ENCODE results near the gene TMEM238L. TPM values are rescaled to one million over a fixed set of nuclear protein-coding genes. Genes with fewer than 3 reads are reported as not detected.

Gene TMEM238L
- total RNA-seq, 2 donors from 2014 or later, result not detected

DNA sequence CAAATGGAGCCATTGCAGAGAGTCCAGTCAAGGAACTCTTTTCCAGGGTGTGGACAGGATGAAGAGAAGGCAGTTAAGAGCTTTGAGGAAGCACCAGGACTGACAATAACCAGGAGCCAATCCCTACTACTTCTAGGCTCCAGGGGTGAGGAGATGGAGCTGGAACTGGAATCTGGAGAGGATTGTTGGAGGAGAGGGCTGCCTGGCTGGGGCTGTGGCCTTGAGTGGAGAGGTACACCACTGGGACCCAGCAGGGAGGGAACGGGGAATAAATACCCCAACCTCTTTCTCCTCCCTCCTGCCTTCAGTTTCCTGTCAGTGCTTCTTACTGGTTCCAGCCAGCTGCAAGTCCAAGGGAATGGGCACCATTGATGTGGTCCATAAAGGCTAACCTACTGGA, 41.9 kb downstream of the TMEM238L start:
- TF ChIP-seq, protein P1, sequence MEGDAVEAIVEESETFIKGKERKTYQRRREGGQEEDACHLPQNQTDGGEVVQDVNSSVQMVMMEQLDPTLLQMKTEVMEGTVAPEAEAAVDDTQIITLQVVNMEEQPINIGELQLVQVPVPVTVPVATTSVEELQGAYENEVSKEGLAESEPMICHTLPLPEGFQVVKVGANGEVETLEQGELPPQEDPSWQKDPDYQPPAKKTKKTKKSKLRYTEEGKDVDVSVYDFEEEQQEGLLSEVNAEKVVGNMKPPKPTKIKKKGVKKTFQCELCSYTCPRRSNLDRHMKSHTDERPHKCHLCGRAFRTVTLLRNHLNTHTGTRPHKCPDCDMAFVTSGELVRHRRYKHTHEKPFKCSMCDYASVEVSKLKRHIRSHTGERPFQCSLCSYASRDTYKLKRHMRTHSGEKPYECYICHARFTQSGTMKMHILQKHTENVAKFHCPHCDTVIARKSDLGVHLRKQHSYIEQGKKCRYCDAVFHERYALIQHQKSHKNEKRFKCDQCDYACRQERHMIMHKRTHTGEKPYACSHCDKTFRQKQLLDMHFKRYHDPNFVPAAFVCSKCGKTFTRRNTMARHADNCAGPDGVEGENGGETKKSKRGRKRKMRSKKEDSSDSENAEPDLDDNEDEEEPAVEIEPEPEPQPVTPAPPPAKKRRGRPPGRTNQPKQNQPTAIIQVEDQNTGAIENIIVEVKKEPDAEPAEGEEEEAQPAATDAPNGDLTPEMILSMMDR (IDR thresholded peaks at IDR 0.05), result no peak
- Histone ChIP-seq H3K4me1 (no peaks in the 10 kb centered on the region), H3K36me3 (no peaks in the 10 kb centered on the region), H3K9me3 (peaks cover 0 to 8% of the 10 kb centered on the region in 2 donors), H3K27ac (no peak overlapping the region), H3K4me3 (no peak overlapping the region), H3K27me3 (no peaks in the 10 kb centered on the region)
- no peak for DNase-seq (ENCODE audit: low spot score)

DNA sequence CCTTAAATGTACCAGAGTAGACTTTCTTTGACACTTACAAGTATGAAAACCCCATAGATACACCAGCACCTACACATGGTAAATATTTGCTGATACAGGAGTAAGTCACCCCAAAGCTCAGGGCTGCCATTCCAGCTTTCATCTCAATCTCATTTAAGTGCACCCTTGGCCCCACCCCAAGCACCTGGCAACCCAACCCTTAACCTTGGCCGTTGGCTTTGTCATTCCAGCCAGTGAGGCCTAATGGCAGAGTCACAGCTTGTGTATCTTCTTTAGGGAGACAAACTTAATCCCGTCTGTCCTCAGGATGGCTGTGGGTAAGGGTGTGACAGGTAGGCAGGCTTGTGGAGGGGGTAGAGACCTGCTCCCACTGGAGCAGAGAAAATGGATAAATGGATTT, 42.6 kb downstream of the TMEM238L start:
- TF ChIP-seq, protein P1 (IDR thresholded peaks at IDR 0.05), result no peak
- no peak for DNase-seq (ENCODE audit: low spot score)
- Histone ChIP-seq H3K9me3 (peaks cover 0 to 4% of the 10 kb centered on the region in 2 donors), H3K27ac (no peak overlapping the region), H3K4me3 (no peak overlapping the region), H3K27me3 (no peaks in the 10 kb centered on the region), H3K4me1 (no peaks in the 10 kb centered on the region), H3K36me3 (no peaks in the 10 kb centered on the region)

DNA sequence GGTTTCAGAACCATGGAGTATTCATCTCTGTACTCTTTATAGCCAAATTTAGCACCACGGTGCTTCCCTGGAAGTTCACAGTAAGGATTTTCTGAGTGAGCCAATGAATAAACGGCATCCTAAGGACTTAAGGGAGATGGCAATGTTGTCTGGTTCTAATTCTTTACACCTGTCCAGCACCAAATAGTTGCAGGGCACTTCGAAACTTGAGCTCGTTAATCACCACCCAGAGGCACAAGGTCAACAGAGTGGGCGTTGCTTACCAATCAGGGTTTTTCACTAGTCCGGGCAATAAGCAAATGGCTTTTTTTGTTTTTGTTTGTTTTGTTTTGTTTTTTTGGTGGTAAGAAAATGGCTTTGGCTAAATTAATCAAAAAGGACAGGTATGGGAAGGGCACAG, 45.8 kb downstream of the TMEM238L start:
- DNase-seq (ENCODE audit: low spot score), result no peak
- no peaks in the 10 kb centered on the region for H3K27me3 ChIP-seq
- no peaks in the 10 kb centered on the region for H3K36me3 ChIP-seq

DNA sequence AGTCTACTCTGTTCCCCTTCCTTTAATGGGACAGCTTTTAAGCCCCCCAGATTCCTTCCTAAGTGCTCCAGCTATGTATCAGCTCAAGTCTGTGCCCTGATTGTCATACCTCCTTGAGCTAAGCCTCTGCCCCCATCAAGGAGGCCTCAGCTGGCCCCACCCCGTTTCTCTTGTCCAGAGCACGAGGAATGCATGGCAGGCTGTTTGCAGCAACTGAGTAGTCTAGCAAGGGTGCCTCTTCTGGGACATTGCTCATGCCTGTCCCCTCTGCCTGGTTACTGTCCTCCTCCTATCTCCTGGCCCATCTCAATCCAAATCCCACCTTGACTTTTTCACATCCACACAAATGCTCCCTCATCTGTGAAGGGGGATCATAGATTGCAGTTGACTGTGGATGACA, 46.3 kb downstream of the TMEM238L start:
- no peak overlapping the region for H3K4me3 ChIP-seq
- no peak for DNase-seq (ENCODE audit: low spot score)
- TF ChIP-seq, protein P1 (IDR thresholded peaks at IDR 0.05), result no peak

More for the DNA sequence above, 45.8 kb downstream of the TMEM238L start:
- no peak overlapping the region for H3K4me3 ChIP-seq
- H3K27ac ChIP-seq, result no peak overlapping the region
- TF ChIP-seq, protein P1 (IDR thresholded peaks at IDR 0.05), result no peak
- no peaks in the 10 kb centered on the region for H3K4me1 ChIP-seq
- no peaks in the 10 kb centered on the region for H3K9me3 ChIP-seq

DNA sequence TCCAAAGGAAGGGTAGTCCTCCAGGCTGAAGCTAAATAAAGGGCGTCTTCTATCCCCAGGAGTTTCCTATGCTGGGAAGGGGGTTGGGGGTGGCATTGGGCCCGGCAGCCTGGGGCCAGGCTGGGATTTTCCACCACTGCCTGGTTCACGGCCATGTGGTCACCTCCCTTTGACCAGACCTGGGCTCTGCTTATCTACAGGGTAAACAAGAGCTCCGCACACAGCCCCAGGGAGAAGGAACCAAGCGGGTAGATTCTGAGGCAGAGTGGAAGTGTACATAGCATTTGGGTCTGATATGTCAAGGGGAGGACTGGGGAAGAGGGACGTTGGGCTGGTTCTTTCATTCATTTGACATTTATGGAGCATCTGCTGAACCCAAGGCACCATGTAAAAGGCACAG, 46.8 kb downstream of the TMEM238L start:
- H3K4me1 ChIP-seq, result no peaks in the 10 kb centered on the region
- H3K27ac ChIP-seq, result no peak overlapping the region
- no peaks in the 10 kb centered on the region for H3K36me3 ChIP-seq
- TF ChIP-seq, protein P1 (IDR thresholded peaks at IDR 0.05), result no peak
- no peak overlapping the region for H3K4me3 ChIP-seq
- no peaks in the 10 kb centered on the region for H3K27me3 ChIP-seq
- DNase-seq (ENCODE audit: low spot score), result no peak
- no peaks in the 10 kb centered on the region for H3K9me3 ChIP-seq

More for the DNA sequence above, 46.3 kb downstream of the TMEM238L start:
- Histone ChIP-seq H3K9me3 (no peaks in the 10 kb centered on the region), H3K27ac (no peak overlapping the region), H3K4me1 (no peaks in the 10 kb centered on the region), H3K27me3 (no peaks in the 10 kb centered on the region), H3K36me3 (no peaks in the 10 kb centered on the region)

DNA sequence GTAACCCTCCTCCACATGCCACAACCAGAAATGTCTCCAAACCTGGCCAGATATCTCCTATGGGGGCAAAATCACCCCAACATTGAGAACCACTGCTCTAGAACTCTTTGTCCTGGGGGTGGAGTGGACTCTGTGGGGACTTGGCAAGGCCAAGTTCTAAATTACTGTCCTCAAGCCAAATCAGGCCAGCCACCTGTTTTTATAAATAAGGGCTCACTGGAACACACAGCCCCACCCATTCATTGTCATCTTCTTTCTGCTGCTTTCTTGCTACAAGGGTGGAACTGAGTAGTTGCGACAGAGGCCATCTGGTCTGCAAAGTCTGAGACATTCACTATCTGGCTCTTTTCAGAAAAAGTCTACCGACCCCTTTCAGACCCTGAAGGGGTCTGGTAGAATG, 47.3 kb downstream of the TMEM238L start:
- Histone ChIP-seq H3K27ac (no peak overlapping the region), H3K36me3 (no peaks in the 10 kb centered on the region), H3K9me3 (no peaks in the 10 kb centered on the region), H3K4me1 (no peaks in the 10 kb centered on the region), H3K27me3 (no peaks in the 10 kb centered on the region), H3K4me3 (no peak overlapping the region)
- no peak for DNase-seq (ENCODE audit: low spot score)
- TF ChIP-seq, protein P1 (IDR thresholded peaks at IDR 0.05), result no peak
